Measurements from ENCODE around the gene RCOR2. TPM values are rescaled to one million over a fixed set of nuclear protein-coding genes. Genes with fewer than 3 reads are reported as not detected.

The RCOR2 gene
- total and polyA plus RNA-seq, 10 donors = 0.07 to 0.52 (median 0.19) TPM; not detected in 2

DNA sequence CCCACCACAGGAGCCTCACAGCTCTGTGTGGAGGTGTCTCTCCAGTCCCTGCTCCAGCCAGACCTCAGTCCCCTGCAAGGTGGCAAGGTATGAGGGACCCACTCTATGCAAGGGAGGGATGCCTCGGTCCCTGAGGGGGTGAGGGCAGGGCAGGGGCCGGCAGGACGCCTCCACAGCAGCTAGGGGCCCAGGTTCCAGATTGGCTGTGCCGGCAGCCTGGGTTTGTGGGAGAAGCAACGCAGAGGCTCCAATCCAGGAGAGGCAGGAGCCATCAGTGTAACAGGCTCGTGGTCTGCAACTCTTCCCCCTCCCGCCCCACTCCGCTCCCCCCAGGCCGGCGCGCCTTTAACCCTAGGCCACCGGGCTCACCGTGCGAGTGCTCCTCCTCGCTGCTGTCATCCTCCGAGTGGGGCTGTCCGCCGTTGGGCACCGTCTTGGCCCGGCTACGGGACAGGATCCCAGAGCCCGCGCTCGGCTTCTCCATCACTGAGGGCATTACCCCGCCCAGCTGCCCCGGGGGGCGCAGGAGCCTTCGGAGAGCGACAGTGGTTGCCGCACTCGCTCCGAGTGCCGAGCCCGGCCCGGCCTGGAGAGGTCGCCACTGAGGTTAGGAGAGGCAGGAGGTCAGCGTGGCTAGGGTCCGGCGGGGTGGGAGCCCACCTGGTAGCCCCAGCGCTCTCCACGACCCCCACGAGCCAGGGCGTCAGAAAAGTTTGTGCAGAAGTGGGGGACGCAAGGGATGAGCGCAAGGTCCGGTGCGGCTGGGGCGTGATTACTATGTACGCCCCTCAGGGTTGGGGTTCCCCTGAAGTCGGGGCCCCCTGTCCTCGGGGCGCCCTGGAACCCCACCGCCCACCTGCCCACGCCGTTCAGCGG lies 765 bp downstream of the RCOR2 start:
- Histone ChIP-seq H3K4me3 (peak overlapping the region; percentile 28 to 76 (median 46)), H3K27me3 (replicated peaks in 1 of 7) (peaks cover 0 to 59% (median 6%) of the 10 kb centered on the region in 7 donors), H3K9me3 (no peaks in the 10 kb centered on the region), H3K4me1 (peaks cover 27 to 64% (median 50%) of the 10 kb centered on the region in 6 donors), H3K36me3 (peaks cover 0 to 14% (median 0%) of the 10 kb centered on the region in 6 donors), H3K27ac (no peak overlapping the region)
- 5 to 14% (median 6%) methylated on average over 29 to 56 of the region's 56 CpGs for WGBS, 5 donors
- TF ChIP-seq, protein P1, sequence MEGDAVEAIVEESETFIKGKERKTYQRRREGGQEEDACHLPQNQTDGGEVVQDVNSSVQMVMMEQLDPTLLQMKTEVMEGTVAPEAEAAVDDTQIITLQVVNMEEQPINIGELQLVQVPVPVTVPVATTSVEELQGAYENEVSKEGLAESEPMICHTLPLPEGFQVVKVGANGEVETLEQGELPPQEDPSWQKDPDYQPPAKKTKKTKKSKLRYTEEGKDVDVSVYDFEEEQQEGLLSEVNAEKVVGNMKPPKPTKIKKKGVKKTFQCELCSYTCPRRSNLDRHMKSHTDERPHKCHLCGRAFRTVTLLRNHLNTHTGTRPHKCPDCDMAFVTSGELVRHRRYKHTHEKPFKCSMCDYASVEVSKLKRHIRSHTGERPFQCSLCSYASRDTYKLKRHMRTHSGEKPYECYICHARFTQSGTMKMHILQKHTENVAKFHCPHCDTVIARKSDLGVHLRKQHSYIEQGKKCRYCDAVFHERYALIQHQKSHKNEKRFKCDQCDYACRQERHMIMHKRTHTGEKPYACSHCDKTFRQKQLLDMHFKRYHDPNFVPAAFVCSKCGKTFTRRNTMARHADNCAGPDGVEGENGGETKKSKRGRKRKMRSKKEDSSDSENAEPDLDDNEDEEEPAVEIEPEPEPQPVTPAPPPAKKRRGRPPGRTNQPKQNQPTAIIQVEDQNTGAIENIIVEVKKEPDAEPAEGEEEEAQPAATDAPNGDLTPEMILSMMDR (IDR thresholded peaks at IDR 0.05 in 8 of 11, conservative IDR thresholded peaks at IDR 0.05 in 3 of 11) = peak in 6 of 11 experiments; percentile 17 to 49 (median 40)
- TF ChIP-seq POLR2A (IDR thresholded peaks at IDR 0.05) = no peak
- intact Hi-C loops (cut with DNase I; ENCODE audit: low total_unique reads) = no loop called here
- DNase-seq = peak; percentile 83

DNA sequence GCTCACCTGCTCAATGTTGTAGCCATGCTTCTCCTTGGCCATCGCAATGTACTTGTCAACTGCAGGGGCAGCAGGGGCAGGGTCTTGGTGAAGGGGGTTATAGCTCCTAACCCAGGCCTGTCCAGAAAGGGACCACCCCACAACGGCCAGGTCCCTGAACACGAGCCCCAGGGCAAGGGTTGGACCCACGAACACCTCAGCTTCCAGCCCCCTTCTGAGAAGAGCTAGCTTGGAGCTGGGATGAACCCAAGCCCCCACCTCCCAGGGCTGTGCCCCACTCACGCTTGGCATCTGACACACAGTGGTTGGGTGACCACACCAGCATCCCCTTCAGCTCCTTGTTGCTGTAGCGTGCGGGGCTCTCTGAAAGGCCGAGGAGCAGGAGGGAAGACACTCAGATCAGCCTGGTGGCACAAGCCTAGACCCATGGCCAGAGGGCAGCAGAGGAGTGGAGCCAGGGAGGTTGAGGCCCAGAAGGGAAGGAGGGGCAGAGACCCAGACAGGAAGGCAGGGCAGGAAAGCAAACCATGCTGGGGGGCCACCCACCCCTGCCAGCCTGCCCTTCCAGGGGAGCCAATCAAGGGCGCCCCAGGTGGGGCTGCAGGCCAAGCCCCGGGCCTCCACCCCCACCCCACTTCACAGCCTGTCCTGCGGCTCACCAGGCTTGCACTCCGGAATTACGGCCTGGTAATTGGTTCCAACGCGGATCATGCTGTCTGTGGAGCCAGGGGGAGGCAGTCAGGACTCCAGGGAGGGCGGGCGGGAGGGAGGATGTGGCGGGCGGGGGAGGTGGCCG lies 1.9 kb downstream of the RCOR2 start:
- no peak for DNase-seq
- intact Hi-C loops (cut with DNase I; ENCODE audit: low total_unique reads) = no loop called here

DNA sequence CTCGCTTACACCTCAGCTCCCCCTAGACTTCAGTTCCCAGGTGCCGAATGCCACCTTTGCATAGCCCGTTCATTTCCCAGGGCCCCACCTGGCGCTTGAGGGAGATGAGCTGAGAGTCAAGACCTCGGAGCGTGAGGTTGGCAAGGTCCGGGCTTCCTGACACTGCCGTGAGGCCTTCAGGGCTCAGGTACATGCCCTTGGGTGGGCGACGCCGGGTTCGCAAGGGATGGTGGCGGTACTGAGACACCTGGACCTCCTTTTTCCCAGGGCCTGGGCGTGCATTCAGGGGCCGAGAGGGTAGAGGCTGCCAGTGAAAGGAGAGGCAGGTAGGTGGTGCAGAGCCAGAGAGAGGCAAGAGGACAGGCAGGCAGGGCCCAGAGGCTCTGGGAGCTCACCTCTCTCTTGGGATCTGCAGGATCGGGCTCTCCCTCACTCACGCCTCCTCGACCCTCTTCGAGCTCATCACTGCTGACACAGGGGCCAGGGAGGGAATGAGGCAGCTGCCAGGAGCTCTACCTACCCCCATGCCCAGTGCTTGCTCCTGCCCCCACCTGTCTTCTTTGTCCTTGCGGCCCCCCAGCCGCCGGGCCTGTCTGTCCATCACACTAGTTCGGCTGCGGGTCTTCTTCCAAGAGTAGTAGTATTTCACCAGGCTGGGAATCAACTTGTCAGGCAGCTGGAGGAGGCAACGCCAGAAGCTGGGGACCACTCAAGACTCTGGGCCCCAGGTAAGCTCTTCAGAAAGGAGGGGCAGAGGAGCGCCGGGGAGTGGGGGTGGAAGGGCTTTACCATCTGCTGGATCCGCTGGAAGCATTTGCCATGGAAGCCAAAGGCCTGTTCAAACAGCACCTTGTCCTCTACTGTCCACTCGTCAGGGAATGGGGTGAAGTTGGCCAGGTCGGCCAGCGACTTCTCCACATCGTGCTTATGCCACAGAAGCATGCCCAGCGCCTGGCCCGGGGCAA lies 2.8 kb downstream of the RCOR2 start:
- Histone ChIP-seq H3K9me3 (no peaks in the 10 kb centered on the region), H3K4me1 (peaks cover 27 to 49% (median 40%) of the 10 kb centered on the region in 6 donors), H3K4me3 (no peak overlapping the region), H3K27me3 (replicated peaks in 1 of 7) (peaks cover 0 to 47% (median 6%) of the 10 kb centered on the region in 7 donors), H3K36me3 (peaks cover 0 to 35% (median 15%) of the 10 kb centered on the region in 6 donors), H3K27ac (no peak overlapping the region)
- WGBS, 5 donors = 93 to 94% (median 93%) methylated on average over 33 to 34 of the region's 34 CpGs
- no peak for DNase-seq
- intact Hi-C loops (cut with DNase I; ENCODE audit: low total_unique reads) = no loop called here
- TF ChIP-seq POLR2A (IDR thresholded peaks at IDR 0.05) (no peak), POLR2AphosphoS5 (IDR thresholded peaks at IDR 0.05) (peak in 1 of 3 donors; percentile 51)
- TF ChIP-seq, protein P1 (IDR thresholded peaks at IDR 0.05 in 8 of 11, conservative IDR thresholded peaks at IDR 0.05 in 3 of 11) = no peak

More for the DNA sequence above, 1.9 kb downstream of the RCOR2 start:
- no peak for TF ChIP-seq POLR2A (IDR thresholded peaks at IDR 0.05)
- no peak for TF ChIP-seq POLR2AphosphoS5 (IDR thresholded peaks at IDR 0.05)
- TF ChIP-seq, protein P1 (IDR thresholded peaks at IDR 0.05 in 8 of 11, conservative IDR thresholded peaks at IDR 0.05 in 3 of 11) = no peak
- Histone ChIP-seq H3K27me3 (replicated peaks in 1 of 7) (peaks cover 0 to 54% (median 6%) of the 10 kb centered on the region in 7 donors), H3K4me3 (no peak overlapping the region), H3K27ac (no peak overlapping the region), H3K9me3 (no peaks in the 10 kb centered on the region), H3K36me3 (peaks cover 0 to 25% (median 6%) of the 10 kb centered on the region in 6 donors), H3K4me1 (peaks cover 27 to 53% (median 46%) of the 10 kb centered on the region in 6 donors)
- 61 to 70% (median 68%) methylated on average over 13 to 20 of the region's 20 CpGs for whole genome bisulfite sequencing, 5 donors
